ENCODE results near the gene ADH1A.

The ADH1A gene

GRCh38 chr4:99317354-99317753 is 26.6 kb upstream of the ADH1A start:
- Histone ChIP-seq H3K9me3 (ENCODE audit: low read length) (no peaks in the 10 kb centered on the region), H3K4me1 (ENCODE audit: insufficient read depth, low read length) (no peaks in the 10 kb centered on the region), H3K27me3 (ENCODE audit: control insufficient read depth in 1 of 2, insufficient read depth in 2 of 2, low read length in 2 of 2) (no peaks in the 10 kb centered on the region), H3K9ac (ENCODE audit: low read length) (no peak overlapping the region), H3K27ac (ENCODE audit: low read depth, low read length) (no peak overlapping the region), H3K4me3 (ENCODE audit: low read depth in 1 of 2, low read length in 2 of 2) (peak overlapping the region in 1 of 2 donors; percentile 47), H3K36me3 (ENCODE audit: insufficient read depth, low read length) (peaks cover 5% of the 10 kb centered on the region)

GRCh38 chr4:99315839-99316238 is 25.1 kb upstream of the ADH1A start:
- peaks cover 5% of the 10 kb centered on the region for H3K36me3 ChIP-seq (ENCODE audit: insufficient read depth, low read length)
- peak overlapping the region; percentile 18 to 35 for H3K4me3 ChIP-seq (ENCODE audit: low read depth in 1 of 2, low read length in 2 of 2)
- H3K27me3 ChIP-seq (ENCODE audit: control insufficient read depth in 1 of 2, insufficient read depth in 2 of 2, low read length in 2 of 2), result no peaks in the 10 kb centered on the region
- no peak overlapping the region for H3K27ac ChIP-seq (ENCODE audit: low read depth, low read length)
- H3K9me3 ChIP-seq (ENCODE audit: low read length), result no peaks in the 10 kb centered on the region
- no peaks in the 10 kb centered on the region for H3K4me1 ChIP-seq (ENCODE audit: insufficient read depth, low read length)
- no peak overlapping the region for H3K9ac ChIP-seq (ENCODE audit: low read length)

- Histone ChIP-seq H3K36me3 (ENCODE audit: insufficient read depth, low read length) (peaks cover 5% of the 10 kb centered on the region), H3K9ac (ENCODE audit: low read length) (no peak overlapping the region), H3K27me3 (ENCODE audit: control insufficient read depth in 1 of 2, insufficient read depth in 2 of 2, low read length in 2 of 2) (no peaks in the 10 kb centered on the region), H3K4me3 (ENCODE audit: low read depth in 1 of 2, low read length in 2 of 2) (peak overlapping the region in 1 of 2 donors; percentile 11), H3K27ac (ENCODE audit: low read depth, low read length) (no peak overlapping the region), H3K9me3 (ENCODE audit: low read length) (no peaks in the 10 kb centered on the region), H3K4me1 (ENCODE audit: insufficient read depth, low read length) (no peaks in the 10 kb centered on the region)
Observed at GRCh38 chr4:99314211-99314610, 23.4 kb upstream of the ADH1A start.

GRCh38 chr4:99310389-99310788 is 19.6 kb upstream of the ADH1A start:
- no peak overlapping the region for H3K4me3 ChIP-seq (ENCODE audit: low read depth in 1 of 2, low read length in 2 of 2)
- H3K36me3 ChIP-seq (ENCODE audit: insufficient read depth, low read length), result no peaks in the 10 kb centered on the region
- H3K27ac ChIP-seq (ENCODE audit: low read depth, low read length), result no peak overlapping the region
- H3K9ac ChIP-seq (ENCODE audit: low read length), result no peak overlapping the region
- no peaks in the 10 kb centered on the region for H3K4me1 ChIP-seq (ENCODE audit: insufficient read depth, low read length)
- H3K9me3 ChIP-seq (ENCODE audit: low read length), result no peaks in the 10 kb centered on the region
- no peaks in the 10 kb centered on the region for H3K27me3 ChIP-seq (ENCODE audit: control insufficient read depth in 1 of 2, insufficient read depth in 2 of 2, low read length in 2 of 2)

- Histone ChIP-seq H3K9ac (ENCODE audit: low read length) (no peak overlapping the region), H3K27ac (ENCODE audit: low read depth, low read length) (no peak overlapping the region), H3K27me3 (ENCODE audit: control insufficient read depth in 1 of 2, insufficient read depth in 2 of 2, low read length in 2 of 2) (no peaks in the 10 kb centered on the region), H3K9me3 (ENCODE audit: low read length) (no peaks in the 10 kb centered on the region), H3K4me3 (ENCODE audit: low read depth in 1 of 2, low read length in 2 of 2) (no peak overlapping the region), H3K4me1 (ENCODE audit: insufficient read depth, low read length) (peaks cover 11% of the 10 kb centered on the region), H3K36me3 (ENCODE audit: insufficient read depth, low read length) (no peaks in the 10 kb centered on the region)
Observed at GRCh38 chr4:99305638-99306400, 15.0 kb upstream of the ADH1A start.

GRCh38 chr4:99301376-99302164 is 10.8 kb upstream of the ADH1A start:
- H3K36me3 ChIP-seq (ENCODE audit: insufficient read depth, low read length), result no peaks in the 10 kb centered on the region
- H3K9ac ChIP-seq (ENCODE audit: low read length), result no peak overlapping the region
- H3K27ac ChIP-seq (ENCODE audit: low read depth, low read length), result peak overlapping the region; percentile 10
- H3K9me3 ChIP-seq (ENCODE audit: low read length), result no peaks in the 10 kb centered on the region
- H3K4me1 ChIP-seq (ENCODE audit: insufficient read depth, low read length), result peaks cover 19% of the 10 kb centered on the region
- H3K27me3 ChIP-seq (ENCODE audit: control insufficient read depth in 1 of 2, insufficient read depth in 2 of 2, low read length in 2 of 2), result no peaks in the 10 kb centered on the region
- H3K4me3 ChIP-seq (ENCODE audit: low read depth in 1 of 2, low read length in 2 of 2), result no peak overlapping the region

GRCh38 chr4:99300934-99301333 is 10.1 kb upstream of the ADH1A start:
- H3K9ac ChIP-seq (ENCODE audit: low read length), result no peak overlapping the region
- H3K36me3 ChIP-seq (ENCODE audit: insufficient read depth, low read length), result no peaks in the 10 kb centered on the region
- peaks cover 19% of the 10 kb centered on the region for H3K4me1 ChIP-seq (ENCODE audit: insufficient read depth, low read length)
- H3K9me3 ChIP-seq (ENCODE audit: low read length), result no peaks in the 10 kb centered on the region
- no peaks in the 10 kb centered on the region for H3K27me3 ChIP-seq (ENCODE audit: control insufficient read depth in 1 of 2, insufficient read depth in 2 of 2, low read length in 2 of 2)
- peak overlapping the region; percentile 23 for H3K27ac ChIP-seq (ENCODE audit: low read depth, low read length)
- H3K4me3 ChIP-seq (ENCODE audit: low read depth in 1 of 2, low read length in 2 of 2), result no peak overlapping the region

GRCh38 chr4:99293357-99293756 is 2.6 kb upstream of the ADH1A start:
- Histone ChIP-seq H3K9ac (ENCODE audit: low read length) (no peak overlapping the region), H3K36me3 (ENCODE audit: insufficient read depth, low read length) (no peaks in the 10 kb centered on the region), H3K27ac (ENCODE audit: low read depth, low read length) (no peak overlapping the region), H3K9me3 (ENCODE audit: low read length) (no peaks in the 10 kb centered on the region), H3K27me3 (ENCODE audit: control insufficient read depth in 1 of 2, insufficient read depth in 2 of 2, low read length in 2 of 2) (no peaks in the 10 kb centered on the region), H3K4me1 (ENCODE audit: insufficient read depth, low read length) (no peaks in the 10 kb centered on the region), H3K4me3 (ENCODE audit: low read depth in 1 of 2, low read length in 2 of 2) (no peak overlapping the region)

GRCh38 chr4:99285387-99285786 is 5.4 kb downstream of the ADH1A start:
- Histone ChIP-seq H3K27ac (ENCODE audit: low read depth, low read length) (no peak overlapping the region), H3K4me3 (ENCODE audit: low read depth in 1 of 2, low read length in 2 of 2) (no peak overlapping the region), H3K27me3 (ENCODE audit: control insufficient read depth in 1 of 2, insufficient read depth in 2 of 2, low read length in 2 of 2) (no peaks in the 10 kb centered on the region), H3K9ac (ENCODE audit: low read length) (no peak overlapping the region), H3K36me3 (ENCODE audit: insufficient read depth, low read length) (no peaks in the 10 kb centered on the region), H3K4me1 (ENCODE audit: insufficient read depth, low read length) (no peaks in the 10 kb centered on the region), H3K9me3 (ENCODE audit: low read length) (no peaks in the 10 kb centered on the region)

- Histone ChIP-seq H3K4me3 (ENCODE audit: low read depth in 1 of 2, low read length in 2 of 2) (no peak overlapping the region), H3K4me1 (ENCODE audit: insufficient read depth, low read length) (no peaks in the 10 kb centered on the region), H3K9me3 (ENCODE audit: low read length) (no peaks in the 10 kb centered on the region), H3K27me3 (ENCODE audit: control insufficient read depth in 1 of 2, insufficient read depth in 2 of 2, low read length in 2 of 2) (no peaks in the 10 kb centered on the region), H3K9ac (ENCODE audit: low read length) (no peak overlapping the region), H3K27ac (ENCODE audit: low read depth, low read length) (no peak overlapping the region), H3K36me3 (ENCODE audit: insufficient read depth, low read length) (no peaks in the 10 kb centered on the region)
Observed at GRCh38 chr4:99282731-99283130, 8.1 kb downstream of the ADH1A start.

- H3K27me3 ChIP-seq (ENCODE audit: control insufficient read depth in 1 of 2, insufficient read depth in 2 of 2, low read length in 2 of 2), result no peaks in the 10 kb centered on the region
- H3K9me3 ChIP-seq (ENCODE audit: low read length), result no peaks in the 10 kb centered on the region
- no peaks in the 10 kb centered on the region for H3K4me1 ChIP-seq (ENCODE audit: insufficient read depth, low read length)
- H3K36me3 ChIP-seq (ENCODE audit: insufficient read depth, low read length), result no peaks in the 10 kb centered on the region
- no peak overlapping the region for H3K9ac ChIP-seq (ENCODE audit: low read length)
- H3K4me3 ChIP-seq (ENCODE audit: low read depth in 1 of 2, low read length in 2 of 2), result no peak overlapping the region
- no peak overlapping the region for H3K27ac ChIP-seq (ENCODE audit: low read depth, low read length)
Observed at GRCh38 chr4:99281261-99281660, 9.5 kb downstream of the ADH1A start.

Data from muscle layer of colon (tissue), 2 donors.